HFFc6 (cell line): ENCODE results near the gene WDR82. TPM values are rescaled to one million over a fixed set of nuclear protein-coding genes. Genes with fewer than 3 reads are reported as not detected.

Experiments
- DNase-seq: peaks from one replicate; pipeline ENCODE4 v3.0.0-alpha.2; 2018
- H3K27ac Mint-ChIP-seq: 2 replicates; pipeline ENCODE4 v1.8.0; 2020; ENCODE audit warnings: mild to moderate bottlenecking, mixed read lengths
- H3K27me3 Mint-ChIP-seq: 2 replicates; pipeline ENCODE4 v1.8.0; 2021; ENCODE audit warnings: mild to moderate bottlenecking, moderate library complexity, mixed read lengths; ENCODE audit not compliant: insufficient read depth
- H3K36me3 Mint-ChIP-seq: 2 replicates; pipeline ENCODE4 v1.8.0; 2021; ENCODE audit warnings: low read depth, mixed read lengths
- H3K4me1 Mint-ChIP-seq: 2 replicates; pipeline ENCODE4 v1.8.0; 2020; ENCODE audit warnings: low read depth, mixed read lengths
- H3K4me3 Mint-ChIP-seq: 2 replicates; pipeline ENCODE4 v1.8.0; 2020; ENCODE audit warnings: mild to moderate bottlenecking, moderate library complexity, mixed read lengths
- H3K9me3 Mint-ChIP-seq: 2 replicates; pipeline ENCODE4 v1.8.0; 2020; ENCODE audit warnings: mild to moderate bottlenecking, mixed read lengths
- CTCF ChIP-seq: fragments of 200-600 bp; sonication (generic); IDR thresholded peaks from 2 replicates; pipeline ENCODE4 v1.5.0; 2021; ENCODE audit warnings: antibody characterized with exemption, mild to moderate bottlenecking
- total RNA-seq, 6 experiments: library from RNA; stranded (reverse); fragmentation: NEBNext Ultra II Directional; extraction: Animal tissue kit (Norgen Biotek cat#: 25700); gene quantifications; 2 replicates in 1 of 6; 3 replicates in 5 of 6; pipeline ENCODE4 v1.2.3, GENCODE V29; 2021

WDR82 gene
- total RNA-seq, 6 experiments from 2014 or later = 55.2 to 62.0 (median 58.6) TPM

GRCh38 chr3:52213901-52214300 is 64.5 kb downstream of the WDR82 start:
- H3K36me3 Mint-ChIP-seq = peaks cover 25% of the 10 kb centered on the region
- no peak for TF ChIP-seq CTCF

DNA sequence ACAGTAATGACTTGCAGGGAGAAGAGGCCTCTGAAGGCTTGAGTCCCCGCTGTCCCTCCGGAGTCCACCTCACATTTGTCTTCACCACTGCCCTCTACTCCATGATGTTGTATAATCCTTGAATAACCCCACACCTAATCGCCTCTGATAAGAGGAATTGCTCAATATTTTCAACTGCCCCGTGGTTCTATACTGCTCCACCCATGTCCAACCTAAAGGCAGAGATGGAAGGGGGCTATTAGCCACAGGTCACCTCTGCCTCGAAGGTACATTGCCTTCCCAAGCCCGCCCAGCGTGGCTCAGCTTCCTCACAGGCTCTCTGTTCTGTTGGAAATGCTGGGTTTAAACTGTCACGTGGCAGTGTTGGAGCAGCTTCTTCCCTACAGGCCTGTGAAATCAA is 65.4 kb downstream of the WDR82 start:
- H3K27ac Mint-ChIP-seq = no peak overlapping the region; the same call in 1 of the 2 replicates
- DNase-seq = no peak
- peaks cover 2% of the 10 kb centered on the region for H3K27me3 Mint-ChIP-seq
- H3K4me1 Mint-ChIP-seq = peaks cover 19% of the 10 kb centered on the region
- H3K36me3 Mint-ChIP-seq = peaks cover 30% of the 10 kb centered on the region
- H3K4me3 Mint-ChIP-seq = no peak overlapping the region
- TF ChIP-seq CTCF = no peak
- H3K9me3 Mint-ChIP-seq = no peaks in the 10 kb centered on the region

More at GRCh38 chr3:52213901-52214300, 64.5 kb downstream of the WDR82 start:
- Mint-ChIP-seq H3K4me3 (no peak overlapping the region), H3K27ac (no peak overlapping the region), H3K4me1 (peaks cover 19% of the 10 kb centered on the region), H3K9me3 (no peaks in the 10 kb centered on the region), H3K27me3 (peaks cover 2% of the 10 kb centered on the region)
- DNase-seq = no peak

GRCh38 chr3:52211268-52211891 is 67.1 kb downstream of the WDR82 start:
- no peak for TF ChIP-seq CTCF
- Mint-ChIP-seq H3K27me3 (peaks cover 2% of the 10 kb centered on the region), H3K27ac (no peak overlapping the region), H3K4me1 (peaks cover 6% of the 10 kb centered on the region), H3K4me3 (no peak overlapping the region), H3K36me3 (peaks cover 43% of the 10 kb centered on the region), H3K9me3 (no peaks in the 10 kb centered on the region)
- no peak for DNase-seq

DNA sequence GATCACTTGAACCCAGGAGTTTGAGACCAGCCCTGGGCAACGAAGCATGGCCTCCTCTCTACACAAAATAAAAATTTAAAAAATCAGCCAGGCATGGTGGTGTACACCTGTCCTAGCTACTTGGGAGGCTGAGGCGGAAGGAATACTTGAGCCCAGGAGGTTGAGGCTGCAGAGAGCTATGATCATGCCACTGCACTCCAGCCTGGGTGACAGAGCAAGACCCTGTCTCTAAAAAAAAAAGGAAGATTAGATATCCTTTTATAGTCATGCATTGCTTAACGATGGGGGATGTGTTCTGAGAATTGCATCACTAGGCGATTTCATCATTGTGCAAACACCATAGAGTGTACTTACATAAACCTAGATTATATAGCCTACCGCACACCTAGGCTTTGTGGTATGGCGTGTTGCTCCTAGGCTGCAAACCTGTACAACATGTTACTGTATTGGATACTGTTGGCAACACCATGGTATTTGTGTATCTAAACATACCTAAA is 67.9 kb downstream of the WDR82 start:
- Mint-ChIP-seq H3K4me3 (no peak overlapping the region), H3K4me1 (peaks cover 5% of the 10 kb centered on the region; the same call in 1 of the 2 replicates), H3K9me3 (no peaks in the 10 kb centered on the region), H3K27ac (no peak overlapping the region), H3K36me3 (peaks cover 49% of the 10 kb centered on the region), H3K27me3 (peaks cover 2% of the 10 kb centered on the region)
- no peak for DNase-seq
- TF ChIP-seq CTCF = no peak

DNA sequence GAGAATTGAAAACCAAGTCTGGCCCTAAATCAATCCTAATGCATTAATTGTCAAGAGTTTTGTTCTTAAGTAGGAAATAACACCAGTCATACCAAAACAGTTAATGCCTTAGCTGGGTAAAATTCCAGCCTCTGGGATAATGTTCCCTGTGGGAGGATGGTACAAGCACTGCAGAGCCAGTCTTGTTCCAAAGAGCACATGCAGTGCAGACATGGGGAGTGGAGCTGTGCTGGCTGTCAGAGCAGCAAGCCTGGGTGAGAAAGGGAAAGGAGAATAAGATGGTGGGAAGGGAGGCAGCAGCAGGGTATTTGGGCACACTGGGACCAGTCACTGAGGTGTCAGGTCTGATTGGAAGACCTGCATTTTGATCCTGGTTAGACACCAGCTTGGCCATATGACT is 68.4 kb downstream of the WDR82 start:
- Mint-ChIP-seq H3K27me3 (no peaks in the 10 kb centered on the region; the same call in 1 of the 2 replicates), H3K9me3 (no peaks in the 10 kb centered on the region), H3K36me3 (peaks cover 45% of the 10 kb centered on the region), H3K4me3 (no peak overlapping the region), H3K27ac (no peak overlapping the region), H3K4me1 (peaks cover 5% of the 10 kb centered on the region; the same call in 1 of the 2 replicates)
- DNase-seq = no peak
- no peak for TF ChIP-seq CTCF
